Peyer's patch (tissue), 4 donors: Measurements from ENCODE around the gene SLC25A38.

ENCODE experiments used
- POLR2A ChIP-seq, 2 donors: fragments of 450-650 bp; IDR thresholded peaks; one replicate each; pipeline ENCODE4 v1.5.1; 2017; ENCODE audit warnings: antibody characterized with exemption in 2 of 2, mild to moderate bottlenecking in 2 of 2, moderate library complexity in 2 of 2
- TF ChIP-seq, protein P1 (sequence below), 6 experiments: fragments of 450-650 bp in 4 of 6; fragments of 200-600 bp in 2 of 6; sonication (generic) in 1 of 6; IDR thresholded peaks; one replicate each; pipeline ENCODE4 v1.5.1; 2017 to 2019; ENCODE audit warnings: antibody characterized with exemption in 6 of 6, mild to moderate bottlenecking in 3 of 6, moderate library complexity in 1 of 6

DNA sequence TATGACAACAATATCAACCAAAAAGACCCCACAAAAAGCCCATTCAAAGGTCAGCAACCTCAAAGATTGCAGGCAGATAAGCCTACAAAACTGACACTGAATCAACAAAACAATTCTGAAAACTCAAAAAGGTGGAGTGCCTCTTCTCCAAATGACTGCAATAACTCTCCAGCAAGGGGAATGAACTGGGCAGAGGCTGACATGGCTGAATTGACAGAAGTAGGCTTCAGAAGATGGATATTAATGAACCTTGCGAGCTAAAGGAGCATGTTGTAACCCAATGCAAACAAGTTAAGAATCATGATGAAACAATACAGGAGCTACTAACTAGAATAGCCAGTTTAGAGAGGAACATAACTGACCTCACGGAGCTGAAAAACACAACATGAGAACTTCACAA, 20.4 kb upstream of the SLC25A38 start:
- TF ChIP-seq, protein P1, sequence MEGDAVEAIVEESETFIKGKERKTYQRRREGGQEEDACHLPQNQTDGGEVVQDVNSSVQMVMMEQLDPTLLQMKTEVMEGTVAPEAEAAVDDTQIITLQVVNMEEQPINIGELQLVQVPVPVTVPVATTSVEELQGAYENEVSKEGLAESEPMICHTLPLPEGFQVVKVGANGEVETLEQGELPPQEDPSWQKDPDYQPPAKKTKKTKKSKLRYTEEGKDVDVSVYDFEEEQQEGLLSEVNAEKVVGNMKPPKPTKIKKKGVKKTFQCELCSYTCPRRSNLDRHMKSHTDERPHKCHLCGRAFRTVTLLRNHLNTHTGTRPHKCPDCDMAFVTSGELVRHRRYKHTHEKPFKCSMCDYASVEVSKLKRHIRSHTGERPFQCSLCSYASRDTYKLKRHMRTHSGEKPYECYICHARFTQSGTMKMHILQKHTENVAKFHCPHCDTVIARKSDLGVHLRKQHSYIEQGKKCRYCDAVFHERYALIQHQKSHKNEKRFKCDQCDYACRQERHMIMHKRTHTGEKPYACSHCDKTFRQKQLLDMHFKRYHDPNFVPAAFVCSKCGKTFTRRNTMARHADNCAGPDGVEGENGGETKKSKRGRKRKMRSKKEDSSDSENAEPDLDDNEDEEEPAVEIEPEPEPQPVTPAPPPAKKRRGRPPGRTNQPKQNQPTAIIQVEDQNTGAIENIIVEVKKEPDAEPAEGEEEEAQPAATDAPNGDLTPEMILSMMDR (IDR thresholded peaks at IDR 0.05), result no peak
- no peak for TF ChIP-seq POLR2A (IDR thresholded peaks at IDR 0.05)
